ENCODE measurements around the gene RIPOR3. TPM values are rescaled to one million over a fixed set of nuclear protein-coding genes. Genes with fewer than 3 reads are reported as not detected.

RIPOR3 gene
- total and polyA plus RNA-seq, 4 donors = 4.3 to 9.9 (median 7.7) TPM

- WGBS, 2 donors = 84 to 97% methylated on average over 3 of the region's 3 CpGs
- Histone ChIP-seq H3K27me3 (ENCODE audit: control insufficient read depth in 3 of 3, insufficient read depth in 3 of 3, low read length in 2 of 3) (no peaks in the 10 kb centered on the region), H3K9me3 (ENCODE audit: control insufficient read depth in 4 of 4, insufficient read depth in 3 of 4, low read length in 3 of 4) (no peaks in the 10 kb centered on the region), H3K4me3 (no peak overlapping the region), H3K36me3 (ENCODE audit: control insufficient read depth in 4 of 4, insufficient read depth in 4 of 4, low read length in 4 of 4) (peaks cover 0 to 32% (median 20%) of the 10 kb centered on the region in 4 donors), H3K4me1 (ENCODE audit: control insufficient read depth in 5 of 5, insufficient read depth in 5 of 5, low read length in 5 of 5) (peaks cover 0 to 26% (median 7%) of the 10 kb centered on the region in 5 donors), H3K9ac (ENCODE audit: insufficient read depth in 1 of 2, low read length in 2 of 2) (no peak overlapping the region), H3K27ac (ENCODE audit: low read depth in 1 of 2, low read length in 1 of 2) (peak overlapping the region in 1 of 2 donors; percentile 75)
- ATAC-seq (ENCODE audit: insufficient read depth, low FRiP score) = no peak
- DNase-seq = no peak
- TF ChIP-seq CTCF (IDR thresholded peaks at IDR 0.05; ENCODE audit: control extremely low read depth, extremely low read depth) = no peak
Observed at GRCh38 chr20:50563133-50563944, 128.0 kb downstream of the RIPOR3 start.

- Histone ChIP-seq H3K9me3 (ENCODE audit: control insufficient read depth in 4 of 4, insufficient read depth in 3 of 4, low read length in 3 of 4) (no peaks in the 10 kb centered on the region), H3K27ac (ENCODE audit: low read depth in 1 of 2, low read length in 1 of 2) (peak overlapping the region in 1 of 2 donors; percentile 90), H3K9ac (ENCODE audit: insufficient read depth in 1 of 2, low read length in 2 of 2) (no peak overlapping the region), H3K4me3 (no peak overlapping the region), H3K36me3 (ENCODE audit: control insufficient read depth in 4 of 4, insufficient read depth in 4 of 4, low read length in 4 of 4) (peaks cover 0 to 25% (median 18%) of the 10 kb centered on the region in 4 donors), H3K27me3 (ENCODE audit: control insufficient read depth in 3 of 3, insufficient read depth in 3 of 3, low read length in 2 of 3) (no peaks in the 10 kb centered on the region), H3K4me1 (ENCODE audit: control insufficient read depth in 5 of 5, insufficient read depth in 5 of 5, low read length in 5 of 5) (peaks cover 0 to 20% (median 7%) of the 10 kb centered on the region in 5 donors)
- ATAC-seq (ENCODE audit: insufficient read depth, low FRiP score) (peak; percentile 64), DNase-seq (no peak)
- 67 to 84% methylated on average over 7 of the region's 7 CpGs for WGBS, 2 donors
- no peak for TF ChIP-seq CTCF (IDR thresholded peaks at IDR 0.05; ENCODE audit: control extremely low read depth, extremely low read depth)
Observed at GRCh38 chr20:50562262-50562701, 129.1 kb downstream of the RIPOR3 start.

- ATAC-seq (ENCODE audit: insufficient read depth, low FRiP score) = no peak
- 70 to 84% methylated on average over 17 of the region's 17 CpGs for WGBS, 2 donors
Observed at GRCh38 chr20:50561379-50562078, 129.8 kb downstream of the RIPOR3 start.

More at GRCh38 chr20:50561379-50562078, 129.8 kb downstream of the RIPOR3 start:
- Histone ChIP-seq H3K4me3 (no peak overlapping the region), H3K9me3 (ENCODE audit: control insufficient read depth in 4 of 4, insufficient read depth in 3 of 4, low read length in 3 of 4) (no peaks in the 10 kb centered on the region), H3K36me3 (ENCODE audit: control insufficient read depth in 4 of 4, insufficient read depth in 4 of 4, low read length in 4 of 4) (peaks cover 2 to 25% (median 17%) of the 10 kb centered on the region in 4 donors), H3K4me1 (ENCODE audit: control insufficient read depth in 5 of 5, insufficient read depth in 5 of 5, low read length in 5 of 5) (peaks cover 0 to 18% (median 7%) of the 10 kb centered on the region in 5 donors), H3K27me3 (ENCODE audit: control insufficient read depth in 3 of 3, insufficient read depth in 3 of 3, low read length in 2 of 3) (no peaks in the 10 kb centered on the region), H3K9ac (ENCODE audit: insufficient read depth in 1 of 2, low read length in 2 of 2) (no peak overlapping the region), H3K27ac (ENCODE audit: low read depth in 1 of 2, low read length in 1 of 2) (peak overlapping the region in 1 of 2 donors; percentile 90)
- TF ChIP-seq CTCF (IDR thresholded peaks at IDR 0.05; ENCODE audit: control extremely low read depth, extremely low read depth) = no peak
- DNase-seq = no peak

Data from lung (tissue), 12 donors.